GOT3 (cell line): ENCODE measurements around the gene MSH5.
"Not testable (repeated sequence)": the region's sequence is repeated elsewhere in the genome, so short reads cannot be mapped to it uniquely, and the experiment has no call there.

Experiments used
- DNase-seq: peaks from one replicate; lab custom pipeline; 2025; ENCODE audit warnings: mixed read lengths; lab: John Stamatoyannopoulos, UW

Gene MSH5

DNA sequence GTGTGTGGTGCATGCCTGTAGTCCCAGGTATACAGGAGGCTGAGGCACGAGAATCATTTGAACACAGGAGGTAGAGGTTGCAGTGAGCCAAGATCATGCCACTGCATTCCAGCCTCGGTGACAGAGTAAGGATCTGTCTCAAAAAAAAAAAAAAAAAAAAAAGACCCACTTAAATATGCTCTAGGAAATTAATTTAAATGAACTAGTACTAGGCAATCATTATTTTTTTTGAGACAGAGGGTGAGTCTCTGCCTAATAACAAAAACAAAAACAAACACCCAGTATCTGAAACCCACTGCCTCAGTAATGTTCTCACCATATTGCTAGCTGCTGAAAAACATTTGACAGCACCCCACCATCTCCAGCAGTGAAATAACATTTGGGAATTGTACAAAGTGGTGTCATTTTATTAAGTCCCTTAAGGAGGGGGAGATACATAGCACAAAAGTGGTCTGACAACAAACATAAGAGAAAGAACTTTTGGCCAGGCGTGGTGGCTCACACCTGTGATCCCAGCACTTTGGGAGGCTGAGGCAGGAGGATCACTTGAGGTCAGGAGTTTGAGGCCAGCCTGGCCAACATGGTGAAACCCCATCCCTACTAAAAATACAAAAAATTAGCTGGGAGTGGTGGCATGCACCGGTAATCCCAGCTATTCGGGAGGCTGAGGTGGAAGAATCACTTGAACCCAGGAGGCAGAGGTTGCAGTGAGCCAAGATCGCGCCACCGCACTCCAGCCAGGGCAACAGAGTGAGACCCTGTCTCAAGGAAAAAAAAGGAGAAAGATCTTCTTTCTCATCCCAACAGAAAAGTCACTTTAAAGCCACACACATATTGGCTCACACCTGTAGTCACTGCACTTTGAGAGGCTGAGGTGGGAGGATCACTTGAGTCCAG, 61.5 kb downstream of the MSH5 start:
- DNase-seq = not testable (repeated sequence)

DNA sequence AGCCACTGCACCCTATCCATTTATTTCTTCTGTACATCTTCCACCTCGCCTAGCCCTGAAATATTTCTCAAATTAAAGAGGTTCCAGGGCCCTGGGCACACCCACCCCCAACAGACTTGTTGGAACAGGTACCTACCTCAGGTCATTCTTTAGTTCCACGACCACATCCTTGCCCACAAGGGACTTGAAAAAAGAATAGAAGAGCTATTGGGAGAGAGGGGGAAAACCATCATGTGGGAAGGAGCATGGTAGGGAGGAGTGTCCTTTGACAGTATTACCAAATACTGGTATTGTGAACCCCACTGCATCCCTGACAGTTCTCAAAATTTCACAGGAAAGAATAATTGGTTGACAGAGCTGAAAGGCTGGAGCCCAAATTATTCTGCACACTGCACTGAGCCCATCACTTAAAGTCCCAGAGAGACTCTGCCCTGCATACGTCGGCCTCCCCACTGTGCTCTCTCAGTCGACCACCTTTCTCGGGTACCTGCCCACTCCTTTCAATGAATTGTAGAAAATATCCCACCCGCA, 66.2 kb downstream of the MSH5 start:
- DNase-seq = no peak

DNA sequence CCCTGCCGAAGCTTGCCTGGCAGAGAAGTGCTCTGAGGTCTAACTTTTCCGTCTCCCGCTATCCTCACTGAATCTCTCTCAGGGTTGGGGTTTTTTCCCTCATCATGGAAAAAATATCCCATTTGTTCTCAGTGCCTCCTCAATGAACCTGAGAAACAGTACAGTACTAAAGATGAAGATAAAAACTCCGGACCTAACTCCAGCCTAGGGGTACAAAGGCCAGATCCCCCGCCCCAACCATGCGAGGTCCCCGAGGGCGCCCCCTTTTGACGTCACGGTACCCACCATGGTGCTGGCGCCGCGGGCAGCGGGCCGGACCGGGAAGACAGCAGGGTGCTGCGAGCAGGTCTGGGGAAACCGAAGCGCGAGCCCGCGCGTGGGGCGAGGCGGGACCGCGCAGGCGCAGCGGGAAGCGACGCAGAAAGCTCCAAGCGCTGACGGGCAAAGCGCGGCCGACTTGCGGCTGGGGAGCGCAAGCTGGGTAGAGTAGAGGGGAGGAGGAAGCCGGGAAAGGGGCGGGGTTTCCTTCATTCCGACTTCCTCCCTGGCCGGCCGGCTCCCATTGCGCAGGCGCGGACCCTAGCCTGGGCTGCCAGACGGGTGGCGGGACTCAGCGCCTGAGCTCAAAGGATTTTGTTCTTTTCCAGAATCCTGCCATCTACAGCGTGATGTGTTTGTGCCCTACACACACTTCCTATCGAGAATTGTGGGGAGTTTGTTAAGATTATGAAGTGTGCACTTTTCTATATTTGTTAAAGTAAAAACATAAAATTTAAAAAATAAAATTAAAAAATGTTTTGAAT, 66.9 kb downstream of the MSH5 start, which contains the start of gene LSM2:
TSS of gene LSM2 (minus strand) at position 497 of the 803 bp plus-strand sequence. CDS start at position 288, 209 bp downstream.
- DNase-seq = peak; percentile 95

DNA sequence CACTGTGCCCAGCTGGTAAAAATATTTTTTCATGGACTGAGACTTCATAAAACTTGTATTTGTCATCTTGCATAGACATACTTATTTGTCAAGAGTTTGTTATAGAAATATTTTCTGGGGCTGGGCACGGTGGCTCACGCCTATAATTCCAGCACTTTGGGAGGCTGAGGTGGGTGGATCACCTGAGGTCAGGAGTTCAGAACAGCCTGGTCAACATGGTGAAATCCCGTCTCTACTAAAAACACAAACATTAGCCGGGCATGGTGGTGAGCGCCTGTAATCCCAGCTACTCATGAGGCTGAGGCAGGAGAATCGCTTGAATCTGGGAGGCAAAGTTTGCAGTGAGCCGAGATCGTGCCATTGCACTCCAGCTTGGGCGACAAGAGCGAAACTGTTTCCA, 68.8 kb downstream of the MSH5 start:
- DNase-seq = not testable (repeated sequence)

DNA sequence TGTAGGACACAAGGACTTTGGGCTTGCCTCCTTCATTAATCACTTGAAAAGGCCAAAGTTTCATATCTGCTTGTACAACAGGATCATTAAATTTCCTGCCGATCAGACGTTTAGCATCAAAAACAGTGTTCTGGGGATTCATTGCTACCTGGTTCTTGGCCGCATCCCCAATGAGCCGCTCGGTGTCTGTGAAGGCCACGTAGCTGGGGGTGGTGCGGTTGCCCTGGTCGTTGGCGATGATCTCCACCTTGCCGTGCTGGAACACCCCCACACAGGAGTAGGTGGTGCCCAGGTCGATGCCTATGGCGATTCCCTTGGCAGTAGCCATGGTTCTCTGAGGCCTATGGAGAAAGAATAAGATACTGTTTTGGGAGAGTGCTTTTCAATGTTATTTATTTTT, 71.8 kb downstream of the MSH5 start:
- no peak for DNase-seq
